ENCODE results near the gene TRPM3.

GRCh38 chr9:70556771-70557170 lies 564.6 kb downstream of the TRPM3 start:
- TF ChIP-seq EZH2 (IDR thresholded peaks at IDR 0.05; ENCODE audit: borderline replicate concordance, low read length) (no peak), CTCF (conservative IDR thresholded peaks at IDR 0.05 in 1 of 2, IDR thresholded peaks at IDR 0.05 in 1 of 2; ENCODE audit: extremely low read depth in 1 of 2, insufficient read depth in 1 of 2, low read depth in 1 of 2, low read length in 2 of 2) (no peak)
